AG04449 (cell line): ENCODE results near the gene ATG7.

ENCODE experiments used
- CTCF ChIA-PET: fragments of 350-600 bp; formaldehyde crosslinking; extraction: SDS; loops from one replicate; lab custom pipeline; 2021; ENCODE audit warnings: antibody characterized with exemption; lab: Yijun Ruan, JAX
- POLR2A ChIA-PET: fragments of 400-600, 350-600 bp; formaldehyde crosslinking; extraction: SDS; loops from one replicate; lab custom pipeline; 2020; ENCODE audit warnings: antibody characterized with exemption, inconsistent platforms; lab: Yijun Ruan, JAX
- DNase-seq: peaks from one replicate; pipeline ENCODE4 v3.0.0-alpha.2; 2010; ENCODE audit warnings: low read depth, low spot score
- H3K4me3 ChIP-seq: 2 replicates; pipeline ENCODE4 v1.5.1; 2011; ENCODE audit warnings: low read depth, mild to moderate bottlenecking, control low read depth, low read length
- TF ChIP-seq, protein P1 (sequence below): IDR thresholded peaks from one replicate; pipeline ENCODE4 v1.5.1; 2011; ENCODE audit warnings: mild to moderate bottlenecking, moderate library complexity, low read length, control low read depth, inconsistent platforms; ENCODE audit not compliant: insufficient read depth; ENCODE audit errors: missing control alignments

ATG7 gene

GRCh38 chr3:11367143-11367693 is 95.0 kb downstream of the ATG7 start:
- ChIA-PET POLR2A (interaction anchor here (0.6 kb wide), 1 partner anchor 253 kb away, joined by 3 read pairs; no protein-coding TSS in a partner anchor), CTCF (interaction anchor here (4.6 kb wide), 1 partner anchor 12 kb away, joined by 28 read pairs; no protein-coding TSS in a partner anchor)
- DNase-seq, result no peak
- H3K4me3 ChIP-seq, result no peak overlapping the region
- TF ChIP-seq, protein P1, sequence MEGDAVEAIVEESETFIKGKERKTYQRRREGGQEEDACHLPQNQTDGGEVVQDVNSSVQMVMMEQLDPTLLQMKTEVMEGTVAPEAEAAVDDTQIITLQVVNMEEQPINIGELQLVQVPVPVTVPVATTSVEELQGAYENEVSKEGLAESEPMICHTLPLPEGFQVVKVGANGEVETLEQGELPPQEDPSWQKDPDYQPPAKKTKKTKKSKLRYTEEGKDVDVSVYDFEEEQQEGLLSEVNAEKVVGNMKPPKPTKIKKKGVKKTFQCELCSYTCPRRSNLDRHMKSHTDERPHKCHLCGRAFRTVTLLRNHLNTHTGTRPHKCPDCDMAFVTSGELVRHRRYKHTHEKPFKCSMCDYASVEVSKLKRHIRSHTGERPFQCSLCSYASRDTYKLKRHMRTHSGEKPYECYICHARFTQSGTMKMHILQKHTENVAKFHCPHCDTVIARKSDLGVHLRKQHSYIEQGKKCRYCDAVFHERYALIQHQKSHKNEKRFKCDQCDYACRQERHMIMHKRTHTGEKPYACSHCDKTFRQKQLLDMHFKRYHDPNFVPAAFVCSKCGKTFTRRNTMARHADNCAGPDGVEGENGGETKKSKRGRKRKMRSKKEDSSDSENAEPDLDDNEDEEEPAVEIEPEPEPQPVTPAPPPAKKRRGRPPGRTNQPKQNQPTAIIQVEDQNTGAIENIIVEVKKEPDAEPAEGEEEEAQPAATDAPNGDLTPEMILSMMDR, result no peak

GRCh38 chr3:11370191-11370590 is 98.0 kb downstream of the ATG7 start:
- CTCF ChIA-PET, result interaction anchor here (0.7 to 4.6 kb wide), 3 partner anchors 9 to 434 kb away, joined by 3 to 28 read pairs (median 4); no protein-coding TSS in a partner anchor
- no peak overlapping the region for H3K4me3 ChIP-seq
- TF ChIP-seq, protein P1, result no peak
- POLR2A ChIA-PET, result no interaction called here
- no peak for DNase-seq

- no peak overlapping the region for H3K4me3 ChIP-seq
- ChIA-PET POLR2A (no interaction called here), CTCF (interaction anchor here (4.6 kb wide), 1 partner anchor 8 kb away, joined by 28 read pairs; no protein-coding TSS in a partner anchor)
- no peak for DNase-seq
- TF ChIP-seq, protein P1, result no peak
Measured at GRCh38 chr3:11370966-11371365, 98.8 kb downstream of the ATG7 start.

DNA sequence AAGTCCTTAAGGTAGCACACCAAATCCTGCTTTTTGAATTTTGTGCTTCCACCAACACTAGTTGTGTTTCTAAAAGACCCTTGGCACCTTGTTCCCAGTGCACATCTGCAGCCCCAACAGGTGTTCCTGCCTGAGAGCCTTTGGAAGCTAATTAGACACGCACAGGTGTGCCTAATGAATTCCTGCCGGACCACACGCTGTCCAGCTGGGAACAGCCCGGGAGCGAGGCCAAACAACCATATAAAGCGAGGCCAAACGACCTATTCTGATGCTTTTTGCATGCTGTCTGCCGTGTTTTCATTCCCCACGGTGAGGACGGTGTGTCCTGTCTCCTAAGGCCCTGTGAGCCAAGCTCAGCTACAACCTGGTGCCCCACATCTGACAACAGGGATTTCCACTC is 99.5 kb downstream of the ATG7 start:
- H3K4me3 ChIP-seq, result no peak overlapping the region
- CTCF ChIA-PET, result interaction anchor here (0.7 to 1.3 kb wide), 3 partner anchors 12 to 432 kb away, joined by 3 to 4 read pairs (median 3); no protein-coding TSS in a partner anchor
- POLR2A ChIA-PET, result no interaction called here
- TF ChIP-seq, protein P1, result no peak
- no peak for DNase-seq

- POLR2A ChIA-PET, result no interaction called here
- no peak for DNase-seq
- no peak overlapping the region for H3K4me3 ChIP-seq
- TF ChIP-seq, protein P1, result no peak
- CTCF ChIA-PET, result interaction anchor here (1.2 to 1.4 kb wide), 2 partner anchors 45 to 431 kb away, joined by 3 to 4 read pairs; no protein-coding TSS in a partner anchor
Measured at GRCh38 chr3:11373235-11373634, 101.0 kb downstream of the ATG7 start.

DNA sequence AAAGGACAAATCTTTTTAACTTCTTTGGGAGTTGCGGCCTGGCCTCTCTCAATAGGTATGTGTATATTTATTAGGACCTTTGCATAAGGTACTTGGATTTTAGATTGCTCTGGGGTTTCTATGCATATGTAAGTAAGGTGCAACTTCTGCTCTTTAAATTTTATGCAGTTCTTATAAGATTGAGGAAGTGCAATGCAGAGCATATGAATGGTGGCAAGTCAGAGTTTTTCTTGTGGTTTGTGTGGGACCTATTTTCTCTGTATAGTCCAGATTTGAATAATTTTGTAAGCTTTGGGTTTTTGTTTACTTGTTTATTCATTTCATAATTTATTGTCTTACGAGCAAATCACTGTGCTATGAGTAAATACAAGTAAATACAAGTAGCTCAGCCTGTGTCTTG is 101.5 kb downstream of the ATG7 start:
- ChIA-PET CTCF (interaction anchor here (1.1 to 1.4 kb wide), 3 partner anchors 14 to 431 kb away, joined by 4 to 5 read pairs (median 4); no protein-coding TSS in a partner anchor), POLR2A (no interaction called here)
- H3K4me3 ChIP-seq, result no peak overlapping the region
- TF ChIP-seq, protein P1, result no peak
- no peak for DNase-seq
